Peyer's patch (tissue), 4 donors: Measurements from ENCODE around the gene PLEKHA6. TPM values are rescaled to one million over a fixed set of nuclear protein-coding genes. Genes with fewer than 3 reads are reported as not detected.
"Not testable (repeated sequence)": the region's sequence is repeated elsewhere in the genome, so short reads cannot be mapped to it uniquely, and the experiment has no call there.

ENCODE experiments used
- DNase-seq, 3 donors: peaks; one replicate each; pipeline ENCODE4 v3.0.0-alpha.2; 2017 to 2019
- H3K27ac ChIP-seq, 4 donors: fragments of 200-600 bp; sonication (generic); one replicate each; pipeline ENCODE4 v1.5.1; 2016 to 2019
- H3K27me3 ChIP-seq, 2 donors: fragments of 200-600 bp; sonication (generic); one replicate each; pipeline ENCODE4 v1.5.1; 2019
- H3K36me3 ChIP-seq, 3 donors: fragments of 200-600 bp; sonication (generic); one replicate each; pipeline ENCODE4 v1.5.1; 2016 to 2019
- H3K4me1 ChIP-seq, 4 donors: fragments of 200-600 bp; sonication (generic); one replicate each; pipeline ENCODE4 v1.5.1; 2016 to 2019
- H3K4me3 ChIP-seq, 4 donors: fragments of 200-600 bp; sonication (generic); 1 replicate in 3 of 4; 2 replicates in 1 of 4; pipeline ENCODE4 v1.5.1; 2016 to 2019; ENCODE audit warnings: mild to moderate bottlenecking in 1 of 4
- H3K9me3 ChIP-seq, 4 donors: fragments of 200-600 bp; sonication (generic); one replicate each; pipeline ENCODE4 v1.5.1; 2016 to 2019; ENCODE audit warnings: mild to moderate bottlenecking in 1 of 4
- POLR2A ChIP-seq, 2 donors: fragments of 450-650 bp; IDR thresholded peaks; one replicate each; pipeline ENCODE4 v1.5.1; 2017; ENCODE audit warnings: antibody characterized with exemption in 2 of 2, mild to moderate bottlenecking in 2 of 2, moderate library complexity in 2 of 2
- total RNA-seq, 4 donors: library from RNA; depleted of rRNA; stranded (reverse); fragments of >200 nt; gene quantifications; one replicate each; pipeline ENCODE4 v1.1.0, GENCODE V29; 2016
- TF ChIP-seq, protein P1 (sequence below), 6 experiments: fragments of 450-650 bp in 4 of 6; fragments of 200-600 bp in 2 of 6; sonication (generic) in 1 of 6; IDR thresholded peaks; one replicate each; pipeline ENCODE4 v1.5.1; 2017 to 2019; ENCODE audit warnings: antibody characterized with exemption in 6 of 6, mild to moderate bottlenecking in 3 of 6, moderate library complexity in 1 of 6

The PLEKHA6 gene
- total RNA-seq, 4 donors from 2014 or later = 57.3 to 91.6 (median 70.2) TPM

DNA sequence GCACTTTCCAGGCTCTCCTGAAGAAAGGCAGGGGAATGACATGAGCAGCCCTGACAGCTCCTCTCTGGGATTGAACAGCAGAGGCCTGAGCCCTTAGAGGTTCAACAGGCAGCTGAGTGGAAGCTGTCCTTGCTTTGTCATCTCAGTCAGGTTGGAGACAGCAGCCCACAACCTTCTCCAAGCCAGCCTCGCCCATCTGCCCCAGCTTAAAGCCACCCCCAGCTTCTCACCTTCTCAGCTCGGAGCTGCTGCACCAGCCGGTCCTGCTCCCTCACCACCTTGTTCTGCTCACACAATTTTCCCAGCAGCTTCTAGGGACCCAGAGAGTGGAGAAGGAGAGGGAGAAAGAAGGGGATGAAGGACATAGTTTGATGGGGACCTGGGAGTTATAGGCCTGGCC, 110.8 kb downstream of the PLEKHA6 start:
- Histone ChIP-seq H3K4me3 (no peak overlapping the region), H3K36me3 (peaks cover 0 to 56% (median 0%) of the 10 kb centered on the region in 3 donors), H3K4me1 (no peaks in the 10 kb centered on the region), H3K27ac (no peak overlapping the region), H3K9me3 (no peaks in the 10 kb centered on the region), H3K27me3 (no peaks in the 10 kb centered on the region)
- DNase-seq = no peak
- TF ChIP-seq POLR2A (IDR thresholded peaks at IDR 0.05) = no peak
- TF ChIP-seq, protein P1, sequence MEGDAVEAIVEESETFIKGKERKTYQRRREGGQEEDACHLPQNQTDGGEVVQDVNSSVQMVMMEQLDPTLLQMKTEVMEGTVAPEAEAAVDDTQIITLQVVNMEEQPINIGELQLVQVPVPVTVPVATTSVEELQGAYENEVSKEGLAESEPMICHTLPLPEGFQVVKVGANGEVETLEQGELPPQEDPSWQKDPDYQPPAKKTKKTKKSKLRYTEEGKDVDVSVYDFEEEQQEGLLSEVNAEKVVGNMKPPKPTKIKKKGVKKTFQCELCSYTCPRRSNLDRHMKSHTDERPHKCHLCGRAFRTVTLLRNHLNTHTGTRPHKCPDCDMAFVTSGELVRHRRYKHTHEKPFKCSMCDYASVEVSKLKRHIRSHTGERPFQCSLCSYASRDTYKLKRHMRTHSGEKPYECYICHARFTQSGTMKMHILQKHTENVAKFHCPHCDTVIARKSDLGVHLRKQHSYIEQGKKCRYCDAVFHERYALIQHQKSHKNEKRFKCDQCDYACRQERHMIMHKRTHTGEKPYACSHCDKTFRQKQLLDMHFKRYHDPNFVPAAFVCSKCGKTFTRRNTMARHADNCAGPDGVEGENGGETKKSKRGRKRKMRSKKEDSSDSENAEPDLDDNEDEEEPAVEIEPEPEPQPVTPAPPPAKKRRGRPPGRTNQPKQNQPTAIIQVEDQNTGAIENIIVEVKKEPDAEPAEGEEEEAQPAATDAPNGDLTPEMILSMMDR (IDR thresholded peaks at IDR 0.05) = no peak

GRCh38 chr1:204246876-204247275, 112.9 kb downstream of the PLEKHA6 start:
- no peaks in the 10 kb centered on the region for H3K4me1 ChIP-seq
- no peak for TF ChIP-seq POLR2A (IDR thresholded peaks at IDR 0.05)
- TF ChIP-seq, protein P1 (IDR thresholded peaks at IDR 0.05) = no peak
- H3K4me3 ChIP-seq = no peak overlapping the region
- H3K27me3 ChIP-seq = no peaks in the 10 kb centered on the region
- peaks cover 0 to 64% (median 0%) of the 10 kb centered on the region in 3 donors for H3K36me3 ChIP-seq
- no peaks in the 10 kb centered on the region for H3K9me3 ChIP-seq
- DNase-seq = no peak
- H3K27ac ChIP-seq = no peak overlapping the region

DNA sequence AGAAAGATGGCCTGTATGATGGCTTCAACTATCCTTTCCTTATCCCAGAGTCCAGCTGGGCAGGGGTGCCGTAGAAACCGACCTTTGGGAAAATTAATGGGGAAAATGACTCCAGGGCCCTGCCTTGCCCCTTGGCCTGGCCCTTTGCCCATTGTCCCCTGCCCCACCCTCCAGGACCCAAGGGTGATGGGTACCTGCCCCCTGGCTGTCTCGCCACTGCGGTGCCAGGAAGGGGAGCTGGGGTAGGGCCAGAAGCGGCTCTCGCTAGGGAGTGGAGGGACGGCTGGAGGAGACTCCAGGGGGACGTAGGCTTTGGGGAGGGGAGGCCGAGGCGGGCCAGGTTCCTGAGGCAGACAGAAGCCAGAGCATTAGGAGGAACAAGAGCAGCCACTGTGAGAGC, 116.8 kb downstream of the PLEKHA6 start:
- Histone ChIP-seq H3K4me3 (no peak overlapping the region), H3K36me3 (peaks cover 0 to 63% (median 0%) of the 10 kb centered on the region in 3 donors), H3K27ac (no peak overlapping the region), H3K27me3 (no peaks in the 10 kb centered on the region), H3K4me1 (no peaks in the 10 kb centered on the region), H3K9me3 (no peaks in the 10 kb centered on the region)
- TF ChIP-seq, protein P1 (IDR thresholded peaks at IDR 0.05) = no peak
- TF ChIP-seq POLR2A (IDR thresholded peaks at IDR 0.05) = no peak
- DNase-seq = no peak

GRCh38 chr1:204241914-204242313, 117.8 kb downstream of the PLEKHA6 start:
- Histone ChIP-seq H3K9me3 (no peaks in the 10 kb centered on the region), H3K27ac (no peak overlapping the region), H3K27me3 (no peaks in the 10 kb centered on the region), H3K36me3 (peaks cover 0 to 63% (median 0%) of the 10 kb centered on the region in 3 donors), H3K4me3 (no peak overlapping the region), H3K4me1 (no peaks in the 10 kb centered on the region)
- TF ChIP-seq, protein P1 (IDR thresholded peaks at IDR 0.05) = no peak
- no peak for TF ChIP-seq POLR2A (IDR thresholded peaks at IDR 0.05)
- DNase-seq = no peak

- H3K27ac ChIP-seq = no peak overlapping the region
- H3K36me3 ChIP-seq = peaks cover 0 to 70% (median 0%) of the 10 kb centered on the region in 3 donors
- no peak overlapping the region for H3K4me3 ChIP-seq
- no peak for DNase-seq
- H3K9me3 ChIP-seq = no peaks in the 10 kb centered on the region
- no peaks in the 10 kb centered on the region for H3K4me1 ChIP-seq
- no peaks in the 10 kb centered on the region for H3K27me3 ChIP-seq
- no peak for TF ChIP-seq POLR2A (IDR thresholded peaks at IDR 0.05)
- TF ChIP-seq, protein P1 (IDR thresholded peaks at IDR 0.05) = no peak
These were observed 118.7 kb downstream of the PLEKHA6 start for GRCh38 chr1:204241050-204241449.

- Histone ChIP-seq H3K4me1 (no peaks in the 10 kb centered on the region), H3K36me3 (peaks cover 0 to 68% (median 0%) of the 10 kb centered on the region in 3 donors), H3K27me3 (no peaks in the 10 kb centered on the region), H3K27ac (no peak overlapping the region), H3K4me3 (no peak overlapping the region), H3K9me3 (no peaks in the 10 kb centered on the region)
- DNase-seq = no peak
- TF ChIP-seq, protein P1 (IDR thresholded peaks at IDR 0.05) = no peak
- no peak for TF ChIP-seq POLR2A (IDR thresholded peaks at IDR 0.05)
These were observed 119.5 kb downstream of the PLEKHA6 start for GRCh38 chr1:204240233-204240632.

DNA sequence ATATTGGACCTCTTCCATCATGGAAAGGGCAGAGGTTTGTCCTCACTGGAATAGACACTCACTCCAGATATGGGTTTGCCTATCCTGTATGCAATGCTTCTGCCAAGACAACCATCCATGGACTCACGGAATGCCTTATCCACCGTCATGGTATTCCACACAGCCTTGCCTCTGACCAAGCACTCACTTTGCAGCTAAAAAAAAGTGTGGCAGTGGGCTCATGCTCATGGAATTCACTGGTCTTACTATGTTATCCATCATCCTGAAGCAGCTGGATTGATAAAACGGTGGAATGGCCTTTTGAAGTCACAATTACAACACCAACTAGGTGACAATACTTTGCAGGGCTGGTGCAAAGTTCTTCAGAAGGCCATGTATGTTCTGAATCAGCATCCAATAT, 120.3 kb downstream of the PLEKHA6 start:
- not testable (repeated sequence) for H3K27ac ChIP-seq, H3K4me1 ChIP-seq, DNase-seq, H3K4me3 ChIP-seq, H3K9me3 ChIP-seq, H3K27me3 ChIP-seq
- H3K36me3 ChIP-seq = peaks cover 0 to 60% (median 0%) of the 10 kb centered on the region in 3 donors

DNA sequence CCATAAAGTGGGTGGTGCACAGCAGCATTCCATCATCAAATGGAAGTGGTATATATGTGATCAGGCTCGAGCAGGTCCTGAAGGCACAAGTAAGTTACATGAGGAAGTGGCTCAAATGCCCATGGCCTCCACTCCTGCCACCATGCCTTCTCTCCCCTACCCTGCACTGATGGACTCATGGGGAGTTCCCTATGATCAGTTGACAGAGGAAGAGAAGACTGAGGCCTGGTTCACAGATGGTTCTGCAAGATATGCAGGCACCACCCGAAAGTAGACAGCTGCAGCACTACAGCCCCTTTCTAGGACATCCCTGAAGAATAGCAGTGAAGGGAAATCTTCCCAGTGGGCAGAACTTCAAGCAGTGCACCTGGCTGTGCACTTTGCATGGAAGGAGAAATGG, 121.2 kb downstream of the PLEKHA6 start:
- peaks cover 0 to 62% (median 0%) of the 10 kb centered on the region in 3 donors for H3K36me3 ChIP-seq
- not testable (repeated sequence) for H3K4me3 ChIP-seq, DNase-seq, H3K27me3 ChIP-seq, H3K4me1 ChIP-seq, H3K9me3 ChIP-seq, H3K27ac ChIP-seq

DNA sequence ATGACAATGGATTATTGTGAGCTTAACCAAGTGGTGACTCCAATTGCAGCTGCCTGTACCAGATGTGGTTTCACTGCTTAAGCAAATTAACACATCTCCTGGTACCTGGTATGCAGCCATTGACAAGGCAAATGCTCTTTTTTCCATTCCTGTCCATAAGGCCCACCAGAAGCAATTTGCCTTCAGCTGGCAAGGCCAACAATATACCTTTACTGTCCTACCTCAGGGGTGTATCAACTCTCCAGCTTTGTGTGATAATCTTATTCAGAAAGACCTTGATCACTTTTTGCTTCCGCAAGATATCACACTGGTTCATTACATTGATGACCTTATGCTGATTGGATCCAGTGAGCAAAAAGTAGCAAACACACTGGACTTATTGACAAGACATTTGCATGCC, 122.2 kb downstream of the PLEKHA6 start:
- DNase-seq = not testable (repeated sequence)
- H3K36me3 ChIP-seq = peaks cover 0 to 70% (median 0%) of the 10 kb centered on the region in 3 donors

More for the DNA sequence above, 122.2 kb downstream of the PLEKHA6 start:
- not testable (repeated sequence) for H3K27ac ChIP-seq, H3K4me3 ChIP-seq, H3K9me3 ChIP-seq, H3K4me1 ChIP-seq, H3K27me3 ChIP-seq
